GM19324 (cell line): ENCODE measurements around the gene CDH13.

Experiments used
- ATAC-seq: cut with Tn5 transposase; IDR thresholded peaks from one replicate; pipeline ENCODE4 v1.9.1; 2021; ENCODE audit warnings: mild to moderate bottlenecking, moderate library complexity; ENCODE audit not compliant: unreplicated experiment, low FRiP score

Gene CDH13

GRCh38 chr16:82972331-82972919, 345.7 kb downstream of the CDH13 start:
- ATAC-seq: no peak

GRCh38 chr16:82979406-82980111, 352.8 kb downstream of the CDH13 start:
- ATAC-seq: no peak

- ATAC-seq: no peak
These were observed 354.0 kb downstream of the CDH13 start for GRCh38 chr16:82980810-82981209.

GRCh38 chr16:82987767-82988166, 361.0 kb downstream of the CDH13 start:
- ATAC-seq: no peak

GRCh38 chr16:82990155-82990554, 363.4 kb downstream of the CDH13 start:
- ATAC-seq: no peak

- no peak for ATAC-seq
These were observed 364.6 kb downstream of the CDH13 start for GRCh38 chr16:82991410-82991809.

- no peak for ATAC-seq
These were observed 365.4 kb downstream of the CDH13 start for GRCh38 chr16:82991966-82992675.

- no peak for ATAC-seq
These were observed 366.0 kb downstream of the CDH13 start for GRCh38 chr16:82992786-82993185.

- no peak for ATAC-seq
These were observed 366.6 kb downstream of the CDH13 start for GRCh38 chr16:82993415-82993814.

GRCh38 chr16:82993926-82994325, 367.2 kb downstream of the CDH13 start:
- ATAC-seq: no peak

GRCh38 chr16:82995286-82995923, 368.6 kb downstream of the CDH13 start:
- ATAC-seq: no peak

- no peak for ATAC-seq
These were observed 369.2 kb downstream of the CDH13 start for GRCh38 chr16:82995924-82996441.

GRCh38 chr16:82996814-82997213, 370.0 kb downstream of the CDH13 start:
- no peak for ATAC-seq

- no peak for ATAC-seq
These were observed 372.9 kb downstream of the CDH13 start for GRCh38 chr16:82999711-83000110.

GRCh38 chr16:83002351-83003334, 375.9 kb downstream of the CDH13 start:
- no peak for ATAC-seq

- no peak for ATAC-seq
These were observed 378.3 kb downstream of the CDH13 start for GRCh38 chr16:83004868-83005652.

GRCh38 chr16:83005653-83006160, 378.9 kb downstream of the CDH13 start:
- ATAC-seq: no peak

GRCh38 chr16:83010776-83011720, 384.3 kb downstream of the CDH13 start:
- no peak for ATAC-seq
